D721Med (cell line): ENCODE data around the gene SNRPN.
"Not testable (repeated sequence)": the region's sequence is repeated elsewhere in the genome, so short reads cannot be mapped to it uniquely, and the experiment has no call there.

Experiments
- DNase-seq: peaks from one replicate; pipeline ENCODE4 v3.0.0; 2011; ENCODE audit warnings: low spot score; ENCODE audit not compliant: insufficient read length
- FAIRE-seq: peaks from 2 replicates; lab custom pipeline; 2011; peaks lifted over from hg19 to GRCh38; lab: Jason Lieb, UNC
- TF ChIP-seq, protein P1 (sequence below): IDR thresholded peaks from 2 replicates; pipeline ENCODE4 v1.5.1; 2012; ENCODE audit warnings: mild to moderate bottlenecking, control low read depth; ENCODE audit not compliant: insufficient read depth; ENCODE audit errors: missing control alignments

SNRPN gene

DNA sequence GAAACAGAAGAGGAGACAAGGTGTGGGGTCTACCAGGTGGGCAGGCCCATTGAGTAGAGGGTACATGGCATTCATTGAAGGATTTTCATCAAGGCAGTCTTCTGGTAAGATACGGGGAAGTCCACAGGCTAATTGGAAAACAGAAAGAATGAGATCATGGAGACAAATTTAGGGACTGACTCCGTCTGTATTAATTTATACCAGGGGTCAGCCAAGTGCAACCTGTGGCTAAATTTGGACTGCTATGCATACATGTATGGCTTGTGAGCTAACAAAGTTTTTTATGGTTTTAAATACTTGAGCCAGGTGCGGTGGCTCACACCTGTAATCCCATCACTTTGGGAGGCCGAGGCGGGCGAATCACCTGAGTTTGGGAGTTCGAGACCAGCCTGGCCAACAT, 21.1 kb upstream of the SNRPN start:
- TF ChIP-seq, protein P1, sequence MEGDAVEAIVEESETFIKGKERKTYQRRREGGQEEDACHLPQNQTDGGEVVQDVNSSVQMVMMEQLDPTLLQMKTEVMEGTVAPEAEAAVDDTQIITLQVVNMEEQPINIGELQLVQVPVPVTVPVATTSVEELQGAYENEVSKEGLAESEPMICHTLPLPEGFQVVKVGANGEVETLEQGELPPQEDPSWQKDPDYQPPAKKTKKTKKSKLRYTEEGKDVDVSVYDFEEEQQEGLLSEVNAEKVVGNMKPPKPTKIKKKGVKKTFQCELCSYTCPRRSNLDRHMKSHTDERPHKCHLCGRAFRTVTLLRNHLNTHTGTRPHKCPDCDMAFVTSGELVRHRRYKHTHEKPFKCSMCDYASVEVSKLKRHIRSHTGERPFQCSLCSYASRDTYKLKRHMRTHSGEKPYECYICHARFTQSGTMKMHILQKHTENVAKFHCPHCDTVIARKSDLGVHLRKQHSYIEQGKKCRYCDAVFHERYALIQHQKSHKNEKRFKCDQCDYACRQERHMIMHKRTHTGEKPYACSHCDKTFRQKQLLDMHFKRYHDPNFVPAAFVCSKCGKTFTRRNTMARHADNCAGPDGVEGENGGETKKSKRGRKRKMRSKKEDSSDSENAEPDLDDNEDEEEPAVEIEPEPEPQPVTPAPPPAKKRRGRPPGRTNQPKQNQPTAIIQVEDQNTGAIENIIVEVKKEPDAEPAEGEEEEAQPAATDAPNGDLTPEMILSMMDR, result no peak
- DNase-seq (no peak), FAIRE-seq (no peak)

GRCh38 chr15:24938224-24938623, 16.6 kb upstream of the SNRPN start:
- FAIRE-seq, DNase-seq: not testable (repeated sequence)

DNA sequence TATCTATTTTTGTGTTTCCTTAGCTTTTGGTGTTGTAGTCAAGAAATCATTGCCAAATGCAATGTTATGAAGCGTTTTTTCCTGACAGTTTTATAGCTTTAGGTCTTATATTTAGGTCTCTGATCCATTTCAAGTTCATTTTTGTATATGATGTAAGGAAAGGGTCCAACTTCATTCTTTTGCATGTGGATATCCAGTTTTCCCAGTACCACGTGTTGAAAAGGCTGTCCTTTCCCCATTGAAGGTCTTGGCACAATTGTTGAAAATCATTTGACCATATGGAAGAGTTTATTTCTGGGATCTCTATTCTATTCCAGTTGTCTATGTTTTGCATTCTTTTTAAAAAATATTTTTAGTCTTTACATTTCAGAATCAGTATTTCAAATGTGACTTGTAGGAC, 14.6 kb upstream of the SNRPN start:
- DNase-seq (no peak), FAIRE-seq (no peak)
- TF ChIP-seq, protein P1, result no peak

- DNase-seq, result no peak
- FAIRE-seq, result no peak
- TF ChIP-seq, protein P1, result no peak
Measured at GRCh38 chr15:24943361-24943760, 11.4 kb upstream of the SNRPN start.

- TF ChIP-seq, protein P1, result no peak
- no peak for FAIRE-seq
- no peak for DNase-seq
Measured at GRCh38 chr15:24944954-24945353, 9.8 kb upstream of the SNRPN start.

- DNase-seq (no peak), FAIRE-seq (no peak)
- TF ChIP-seq, protein P1, result no peak
Measured at GRCh38 chr15:24945711-24946110, 9.1 kb upstream of the SNRPN start.

- no peak for FAIRE-seq
- DNase-seq, result no peak
- TF ChIP-seq, protein P1, result no peak
Measured at GRCh38 chr15:24948495-24948894, 6.3 kb upstream of the SNRPN start.

DNA sequence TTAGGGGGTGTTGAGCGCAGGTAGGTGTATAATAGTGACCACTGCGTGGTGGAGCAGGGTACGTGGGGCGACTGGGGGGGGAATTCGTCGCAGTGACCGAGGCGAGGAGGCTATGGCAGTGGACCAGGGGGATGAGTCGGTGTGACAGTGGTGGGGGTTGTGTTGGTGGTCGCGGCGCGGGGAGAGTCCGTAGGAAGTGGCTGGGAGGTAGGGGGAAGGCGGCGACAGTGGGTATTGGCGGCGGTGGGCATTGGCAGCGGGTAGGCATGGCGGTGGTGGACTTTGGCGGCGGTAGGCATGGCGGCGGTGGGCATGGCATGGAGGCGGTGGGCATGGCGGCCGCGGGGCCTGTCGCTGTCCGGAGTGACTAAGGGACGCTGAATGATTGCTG, 739 bp downstream of the SNRPN start:
- FAIRE-seq (no peak), DNase-seq (no peak)
- TF ChIP-seq, protein P1, result no peak
